ENCODE results near the gene LHX5. TPM values are rescaled to one million over a fixed set of nuclear protein-coding genes. Genes with fewer than 3 reads are reported as not detected.

Gene LHX5
- polyA plus RNA-seq, 3 donors: not detected

DNA sequence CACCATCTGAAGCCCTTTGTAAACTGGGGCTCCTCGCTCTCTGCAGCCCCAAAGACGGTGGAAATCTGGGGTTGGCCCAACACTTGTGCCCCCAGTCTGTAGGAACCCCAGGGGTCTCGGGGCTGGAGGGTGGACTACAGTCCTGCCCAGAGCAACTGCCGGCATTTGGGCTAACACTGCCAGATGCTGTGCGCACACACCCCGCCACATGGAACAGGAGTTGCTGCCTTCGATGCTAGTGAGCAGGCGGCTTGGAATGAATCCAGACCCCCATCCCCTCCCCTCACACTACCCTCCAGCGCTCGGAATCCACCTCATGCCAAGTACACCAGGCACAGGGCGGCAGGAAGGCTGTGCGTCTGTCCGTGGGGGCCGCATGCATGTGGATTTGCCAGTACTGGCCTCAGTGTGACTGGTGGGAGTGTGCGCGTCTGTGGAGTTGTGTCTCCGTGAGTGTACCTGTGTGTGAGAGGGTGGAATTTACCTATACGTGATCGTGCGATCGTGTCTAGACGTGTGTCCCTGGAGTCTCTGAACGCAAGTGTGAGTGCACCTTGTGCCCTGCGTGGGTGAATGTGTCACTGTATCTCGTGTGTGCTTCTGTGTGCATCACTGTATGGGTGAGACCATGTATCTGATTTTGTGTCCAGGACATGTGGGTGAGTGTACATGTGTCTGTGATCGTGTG lies 5.1 kb downstream of the LHX5 start:
- DNase-seq (ENCODE audit: low read depth in 3 of 3, low spot score in 2 of 3): no peak

DNA sequence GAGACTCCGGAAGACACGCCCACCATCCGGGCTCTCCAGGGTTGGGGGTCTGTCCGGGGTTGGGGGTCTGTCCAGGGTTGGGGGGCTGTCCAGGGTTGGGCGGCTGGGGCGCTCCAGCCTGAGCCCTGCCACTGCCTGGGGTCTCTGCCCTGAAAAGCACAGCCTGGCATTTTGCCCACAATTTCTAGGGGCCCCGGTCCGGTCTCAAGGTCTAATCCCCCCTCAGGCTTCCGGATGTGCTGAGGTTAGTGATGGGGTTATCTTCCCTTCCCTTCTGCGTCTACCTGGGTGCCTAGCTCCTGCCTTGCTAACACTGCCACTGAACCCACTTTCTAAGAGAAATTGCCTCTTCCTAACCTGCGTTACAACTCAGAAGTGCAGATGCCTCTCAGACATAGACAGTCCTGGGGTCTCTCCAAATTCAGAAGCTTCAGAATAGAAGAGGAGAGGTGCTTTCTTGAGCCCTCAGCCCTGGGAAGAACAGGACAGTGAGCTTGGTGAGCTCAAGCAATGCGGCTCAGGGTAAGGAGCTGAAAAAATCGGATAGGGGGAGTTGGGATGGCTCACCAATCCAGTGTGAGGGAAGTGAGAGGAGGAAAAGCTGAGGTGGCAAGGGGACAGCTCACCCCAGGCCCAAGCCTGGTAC lies 5.7 kb downstream of the LHX5 start:
- DNase-seq (ENCODE audit: low read depth in 3 of 3, low spot score in 2 of 3): no peak

DNA sequence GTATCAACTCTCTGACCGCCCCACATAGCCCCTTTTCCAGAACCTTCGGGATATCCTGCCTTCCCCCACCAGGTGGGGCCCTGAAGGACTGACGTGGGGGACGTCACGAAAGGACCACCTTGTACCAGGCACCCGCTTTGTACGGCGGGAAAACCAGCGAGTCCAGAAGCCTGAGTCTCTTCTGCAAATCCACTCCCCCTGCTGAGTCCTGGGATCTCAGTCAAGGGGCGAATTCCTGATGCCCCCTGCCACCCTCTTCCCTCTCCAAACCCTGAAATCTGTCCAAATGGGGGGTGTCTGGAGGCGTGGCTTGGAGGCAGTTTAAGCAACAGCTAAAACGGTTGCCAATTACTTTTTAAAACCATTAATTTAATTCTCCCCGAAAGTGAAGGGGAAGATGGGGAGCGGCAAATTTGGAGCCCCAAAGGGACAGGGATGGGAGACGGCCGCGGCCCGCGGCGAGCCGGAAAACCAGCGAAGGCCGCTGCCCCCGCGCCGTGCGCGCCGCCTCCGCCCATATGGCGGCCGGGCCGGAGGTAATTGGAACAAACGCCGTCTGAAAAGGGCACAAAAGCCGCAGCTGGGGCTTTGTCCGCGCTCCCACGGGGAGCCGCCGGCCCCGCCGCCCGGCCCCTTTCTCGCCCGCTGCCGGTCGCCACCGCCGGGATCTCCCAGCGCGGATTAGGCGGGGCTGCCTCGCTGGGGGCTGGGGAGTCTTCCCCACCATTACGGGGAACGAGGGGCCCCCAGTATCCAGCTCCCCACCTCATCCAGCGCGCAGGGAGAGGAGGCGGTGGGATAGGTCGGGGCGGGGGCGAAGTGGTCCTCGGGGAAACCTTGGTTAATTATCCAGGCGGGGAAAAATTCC lies 6.6 kb downstream of the LHX5 start:
- DNase-seq (ENCODE audit: low read depth in 3 of 3, low spot score in 2 of 3): no peak

- DNase-seq (ENCODE audit: low read depth in 3 of 3, low spot score in 2 of 3): no peak
Measured at GRCh38 chr12:113464452-113464775, 7.3 kb downstream of the LHX5 start.

DNA sequence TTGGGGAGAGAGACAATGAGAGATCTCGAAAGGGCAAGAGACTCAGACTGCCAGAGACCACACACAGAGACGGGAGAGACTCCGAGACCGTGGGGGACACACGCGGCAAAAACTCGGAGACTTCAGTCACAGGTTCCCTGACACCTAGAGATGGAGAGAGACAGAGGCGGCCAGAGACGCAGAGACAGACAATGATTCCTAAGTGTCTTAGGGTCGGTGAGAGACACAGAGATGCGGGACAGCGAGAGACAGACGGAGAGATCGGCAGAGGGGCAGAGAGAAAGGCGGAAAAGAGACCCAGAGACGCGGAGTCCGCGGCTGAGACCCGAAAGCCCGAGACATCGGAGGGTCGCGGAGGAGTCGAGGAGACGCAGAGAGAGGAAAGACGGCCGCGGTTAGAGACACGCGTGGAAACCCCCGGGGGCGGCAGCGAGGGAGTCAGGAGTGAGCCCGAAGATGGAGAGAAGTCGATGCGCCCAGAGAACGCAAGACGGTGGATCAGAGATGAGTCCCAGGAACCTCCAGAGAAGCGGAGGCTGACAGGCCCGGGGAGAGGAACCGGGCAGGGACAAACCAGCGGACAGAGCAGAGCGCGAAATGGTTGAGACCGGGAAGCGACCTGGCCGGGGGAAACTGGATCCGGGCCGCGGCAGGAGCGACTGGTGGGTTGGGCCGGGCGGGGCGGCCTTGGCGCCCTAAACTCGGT lies 7.8 kb downstream of the LHX5 start:
- DNase-seq (ENCODE audit: low read depth in 3 of 3, low spot score in 2 of 3): no peak

DNA sequence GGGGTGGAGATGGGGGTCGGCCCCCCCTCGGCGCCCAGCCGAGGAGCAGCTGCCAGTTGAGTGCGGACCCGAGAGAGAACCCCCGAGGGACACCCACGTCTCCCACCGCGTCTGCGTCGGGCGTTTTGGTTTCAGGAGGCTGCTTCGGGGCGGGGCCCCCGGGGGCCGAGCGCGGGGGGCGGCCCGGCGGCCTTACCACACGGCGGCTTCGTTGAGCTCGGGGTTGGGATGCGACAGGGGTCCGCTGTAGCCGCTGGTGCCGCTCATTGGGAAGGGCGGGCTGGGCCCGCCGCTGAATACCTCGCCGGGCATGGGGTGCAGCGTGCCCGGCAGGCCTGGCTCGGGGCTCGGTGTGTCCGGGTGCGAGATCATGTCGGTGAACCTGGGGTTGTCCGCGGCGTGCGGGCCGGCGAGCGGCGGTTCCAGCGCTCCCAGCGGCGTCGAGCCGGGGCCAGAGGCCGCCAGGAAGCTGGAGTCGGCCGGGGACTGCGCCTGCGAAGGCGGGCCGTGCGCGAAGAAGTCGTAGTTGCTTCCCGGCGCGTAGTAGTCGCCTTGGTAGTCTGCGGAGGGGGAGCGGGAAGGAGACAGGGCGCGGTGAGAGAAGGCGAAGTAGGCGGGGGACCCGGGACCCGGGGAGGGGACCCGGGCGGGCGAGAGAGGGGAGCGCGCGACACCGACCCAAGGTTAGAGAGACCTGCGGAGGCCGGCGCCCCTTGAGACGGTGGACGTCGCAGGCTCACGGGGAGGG lies 8.5 kb downstream of the LHX5 start:
- DNase-seq (ENCODE audit: low read depth in 3 of 3, low spot score in 2 of 3): no peak

- peak; percentile 59 to 74 (median 62) for DNase-seq (ENCODE audit: low read depth in 3 of 3, low spot score in 2 of 3)
Measured at GRCh38 chr12:113462117-113462774, 9.4 kb downstream of the LHX5 start.

GRCh38 chr12:113461666-113462065 lies 10.0 kb downstream of the LHX5 start:
- DNase-seq (ENCODE audit: low read depth in 3 of 3, low spot score in 2 of 3): no peak

GRCh38 chr12:113459981-113460380 lies 11.7 kb downstream of the LHX5 start:
- DNase-seq (ENCODE audit: low read depth in 3 of 3, low spot score in 2 of 3): no peak

- no peak for DNase-seq (ENCODE audit: low read depth in 3 of 3, low spot score in 2 of 3)
Measured at GRCh38 chr12:113457710-113458109, 14.0 kb downstream of the LHX5 start.

DNA sequence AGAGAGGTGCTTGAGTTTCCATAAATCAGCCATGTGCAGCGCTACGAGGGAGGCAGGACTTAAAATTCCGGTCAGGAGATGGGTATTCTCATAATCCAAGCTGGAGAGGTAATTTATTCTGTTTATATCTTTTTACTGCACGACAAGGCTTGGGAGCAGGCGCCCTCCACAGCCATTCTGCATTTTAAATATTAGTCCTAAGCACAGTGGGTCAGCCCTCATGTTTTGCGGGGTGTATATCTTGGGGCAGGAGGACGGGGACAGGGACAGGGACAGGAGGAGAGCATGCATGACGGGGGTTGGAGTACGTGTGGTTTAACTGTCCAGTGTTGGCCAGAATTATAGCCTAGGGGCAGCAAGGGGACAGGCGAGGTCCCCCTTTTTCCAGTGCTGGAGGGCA lies 14.5 kb downstream of the LHX5 start:
- DNase-seq (ENCODE audit: low read depth in 3 of 3, low spot score in 2 of 3): no peak

DNA sequence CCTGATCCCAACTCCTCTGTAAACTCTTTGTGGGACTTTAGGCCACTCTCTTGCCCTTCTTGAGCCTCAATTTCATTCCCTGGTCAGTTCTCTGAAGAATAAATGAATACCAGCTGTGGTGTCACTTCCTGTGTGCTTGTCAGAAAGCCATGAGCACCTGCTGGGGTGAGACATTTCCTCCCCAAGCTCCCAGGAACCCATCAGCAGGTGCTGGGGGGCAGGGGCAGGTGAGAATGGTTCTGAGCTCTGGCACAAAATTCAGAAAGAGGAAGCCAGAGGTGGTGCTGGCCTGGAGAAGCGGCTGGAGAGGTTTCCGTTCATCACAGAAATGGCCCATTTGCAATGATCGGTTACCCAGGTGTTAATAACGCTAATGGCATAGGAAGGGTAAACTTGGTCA lies 14.9 kb downstream of the LHX5 start:
- DNase-seq (ENCODE audit: low read depth in 3 of 3, low spot score in 2 of 3): no peak

DNA sequence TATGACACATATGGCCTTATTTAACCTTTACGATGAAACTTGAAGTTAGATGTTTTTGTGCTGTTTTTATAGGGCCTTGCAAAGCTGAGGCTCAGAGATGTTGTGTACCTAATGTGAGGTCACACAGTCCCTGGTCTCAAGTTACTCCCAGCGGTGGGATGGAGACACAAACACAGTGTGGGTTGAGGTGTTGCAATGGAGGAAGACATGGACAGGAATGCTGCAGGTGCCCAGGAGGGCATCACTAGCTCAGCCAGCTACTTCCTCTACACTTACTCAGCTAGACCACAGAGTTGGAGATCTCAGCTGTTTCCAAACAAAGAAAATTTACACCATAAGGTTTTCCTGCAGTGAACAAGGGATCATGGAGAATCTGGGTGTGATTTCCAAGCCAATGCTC lies 15.5 kb downstream of the LHX5 start:
- no peak for DNase-seq (ENCODE audit: low read depth in 3 of 3, low spot score in 2 of 3)

DNA sequence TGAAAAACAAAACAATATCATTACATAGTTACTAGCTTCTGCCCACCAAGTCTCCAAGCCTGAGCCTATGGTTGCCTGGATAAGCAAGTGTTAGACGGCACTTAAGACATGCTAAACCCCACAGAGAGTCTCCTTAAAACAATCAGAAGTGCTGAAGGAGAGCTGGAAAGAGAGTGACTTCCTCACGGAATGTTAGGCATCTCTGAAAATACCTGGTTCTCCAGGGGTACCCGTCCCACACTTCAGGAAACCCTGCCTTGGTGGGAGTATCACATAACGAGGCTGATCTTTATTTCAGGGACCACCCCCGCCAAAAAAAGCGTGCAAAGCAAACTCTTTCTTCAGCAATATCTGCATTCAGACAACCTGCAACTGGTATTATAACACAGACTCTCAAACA lies 18.3 kb downstream of the LHX5 start:
- no peak for DNase-seq (ENCODE audit: low read depth in 3 of 3, low spot score in 2 of 3)

- no peak for DNase-seq (ENCODE audit: low read depth in 3 of 3, low spot score in 2 of 3)
Measured at GRCh38 chr12:113452458-113452857, 19.2 kb downstream of the LHX5 start.

GRCh38 chr12:113449839-113450238 lies 21.8 kb downstream of the LHX5 start:
- DNase-seq (ENCODE audit: low read depth in 3 of 3, low spot score in 2 of 3): no peak

GRCh38 chr12:113449299-113449698 lies 22.4 kb downstream of the LHX5 start:
- no peak for DNase-seq (ENCODE audit: low read depth in 3 of 3, low spot score in 2 of 3)

DNA sequence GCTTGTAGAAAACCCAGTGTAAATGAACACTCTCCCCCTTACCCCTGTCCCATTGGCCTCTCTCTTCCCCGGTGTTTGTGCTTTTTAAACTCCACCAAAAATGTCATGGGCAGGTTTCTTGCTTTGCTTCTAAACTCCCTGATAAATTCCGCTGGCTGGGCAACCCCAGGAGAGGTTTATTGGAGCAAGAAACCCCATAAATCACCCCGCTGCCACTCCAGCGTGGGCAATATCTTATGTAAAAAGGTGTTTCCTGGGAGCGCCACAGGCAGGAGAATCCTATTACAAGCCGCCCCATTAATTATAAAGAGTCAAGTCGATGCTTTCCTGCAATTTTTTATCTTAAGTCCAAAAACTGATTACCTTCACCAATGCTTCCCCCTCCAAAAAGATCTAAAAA lies 22.8 kb downstream of the LHX5 start:
- peak in 1 of 3 donors; percentile 41 for DNase-seq (ENCODE audit: low read depth in 3 of 3, low spot score in 2 of 3)

GRCh38 chr12:113445544-113446171 lies 26.0 kb downstream of the LHX5 start:
- no peak for DNase-seq (ENCODE audit: low read depth in 3 of 3, low spot score in 2 of 3)
